Epithelial cell of esophagus (primary cell): Measurements from ENCODE around the gene CLEC1A.
A peak's percentile ranks its signal among the peaks of the same experiment; 100 is the strongest.

Source experiments
- DNase-seq: peaks from one replicate; pipeline ENCODE4 v3.0.0; 2010; ENCODE audit warnings: low read depth
- H3K4me3 ChIP-seq: 2 replicates; pipeline ENCODE4 v1.5.1; 2011; ENCODE audit warnings: mild to moderate bottlenecking, low read length, control low read depth
- TF ChIP-seq, protein P1 (sequence below): IDR thresholded peaks from 2 replicates; pipeline ENCODE4 v1.5.1; 2011; ENCODE audit warnings: low read depth, mild to moderate bottlenecking, low read length, control low read depth, inconsistent platforms; ENCODE audit not compliant: insufficient read depth; ENCODE audit errors: missing control alignments

The CLEC1A gene, protein sequence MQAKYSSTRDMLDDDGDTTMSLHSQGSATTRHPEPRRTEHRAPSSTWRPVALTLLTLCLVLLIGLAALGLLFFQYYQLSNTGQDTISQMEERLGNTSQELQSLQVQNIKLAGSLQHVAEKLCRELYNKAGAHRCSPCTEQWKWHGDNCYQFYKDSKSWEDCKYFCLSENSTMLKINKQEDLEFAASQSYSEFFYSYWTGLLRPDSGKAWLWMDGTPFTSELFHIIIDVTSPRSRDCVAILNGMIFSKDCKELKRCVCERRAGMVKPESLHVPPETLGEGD

DNA sequence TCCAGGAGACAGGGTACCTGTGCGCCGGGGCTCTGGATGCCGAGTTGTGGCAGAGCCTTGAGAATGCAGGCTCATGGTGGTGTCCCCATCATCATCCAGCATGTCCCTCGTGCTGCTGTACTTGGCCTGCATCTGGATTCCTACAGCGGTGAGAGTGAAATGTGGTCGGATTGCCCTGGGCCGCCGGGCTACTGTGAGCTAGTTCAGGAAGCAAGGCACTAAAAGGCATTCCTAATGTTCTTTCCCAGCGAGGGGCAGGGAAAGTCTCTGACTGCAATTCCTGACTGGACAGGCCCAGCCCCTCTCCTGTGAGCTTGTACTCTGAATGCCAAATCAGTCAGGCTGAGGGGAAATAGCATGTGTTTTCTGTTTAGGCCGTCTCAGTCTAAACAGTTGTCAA, at the start of gene CLEC1A:
Gene CLEC1A, minus strand, starts transcription at position 195 of the 400 bp plus-strand sequence. Its CDS starts 63 bp downstream, at position 132.
- H3K4me3 ChIP-seq: no peak within 1 kb of the TSS
- no peak for DNase-seq
- TF ChIP-seq, protein P1, sequence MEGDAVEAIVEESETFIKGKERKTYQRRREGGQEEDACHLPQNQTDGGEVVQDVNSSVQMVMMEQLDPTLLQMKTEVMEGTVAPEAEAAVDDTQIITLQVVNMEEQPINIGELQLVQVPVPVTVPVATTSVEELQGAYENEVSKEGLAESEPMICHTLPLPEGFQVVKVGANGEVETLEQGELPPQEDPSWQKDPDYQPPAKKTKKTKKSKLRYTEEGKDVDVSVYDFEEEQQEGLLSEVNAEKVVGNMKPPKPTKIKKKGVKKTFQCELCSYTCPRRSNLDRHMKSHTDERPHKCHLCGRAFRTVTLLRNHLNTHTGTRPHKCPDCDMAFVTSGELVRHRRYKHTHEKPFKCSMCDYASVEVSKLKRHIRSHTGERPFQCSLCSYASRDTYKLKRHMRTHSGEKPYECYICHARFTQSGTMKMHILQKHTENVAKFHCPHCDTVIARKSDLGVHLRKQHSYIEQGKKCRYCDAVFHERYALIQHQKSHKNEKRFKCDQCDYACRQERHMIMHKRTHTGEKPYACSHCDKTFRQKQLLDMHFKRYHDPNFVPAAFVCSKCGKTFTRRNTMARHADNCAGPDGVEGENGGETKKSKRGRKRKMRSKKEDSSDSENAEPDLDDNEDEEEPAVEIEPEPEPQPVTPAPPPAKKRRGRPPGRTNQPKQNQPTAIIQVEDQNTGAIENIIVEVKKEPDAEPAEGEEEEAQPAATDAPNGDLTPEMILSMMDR: no peak

DNA sequence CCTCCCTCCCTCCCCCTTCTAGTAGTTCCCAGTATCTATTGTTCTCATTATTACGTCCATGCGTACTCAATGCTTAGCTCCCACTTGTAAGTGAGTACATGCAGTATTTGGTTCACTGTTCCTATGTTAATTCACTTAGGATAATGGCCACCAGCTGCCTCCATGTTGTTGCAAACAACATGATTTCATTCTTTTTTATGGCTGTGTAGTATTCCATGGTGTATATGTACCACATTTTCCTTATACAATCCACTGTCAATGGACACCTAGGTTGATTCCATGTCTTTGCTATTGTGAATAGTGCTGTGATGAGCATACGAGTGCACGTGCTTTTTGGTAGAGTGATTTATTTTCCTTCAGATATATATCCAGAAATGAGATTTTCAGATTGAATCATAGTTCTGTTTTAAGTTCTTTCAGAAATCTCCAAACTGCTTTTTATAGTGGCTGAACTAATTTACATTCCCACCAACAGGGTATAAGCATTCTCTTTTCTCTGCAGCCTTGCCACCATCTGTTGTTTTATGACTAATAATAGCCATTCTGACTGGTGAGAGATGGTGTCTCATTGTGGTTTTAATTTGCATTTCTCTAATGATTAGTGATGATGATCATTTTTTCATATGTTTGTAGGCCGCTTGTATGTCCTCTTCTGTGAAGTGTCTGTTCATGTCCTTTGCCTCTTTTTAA, 49.1 kb upstream of the CLEC1A start:
- DNase-seq: no peak
- no peak overlapping the region for H3K4me3 ChIP-seq
- TF ChIP-seq, protein P1: no peak

DNA sequence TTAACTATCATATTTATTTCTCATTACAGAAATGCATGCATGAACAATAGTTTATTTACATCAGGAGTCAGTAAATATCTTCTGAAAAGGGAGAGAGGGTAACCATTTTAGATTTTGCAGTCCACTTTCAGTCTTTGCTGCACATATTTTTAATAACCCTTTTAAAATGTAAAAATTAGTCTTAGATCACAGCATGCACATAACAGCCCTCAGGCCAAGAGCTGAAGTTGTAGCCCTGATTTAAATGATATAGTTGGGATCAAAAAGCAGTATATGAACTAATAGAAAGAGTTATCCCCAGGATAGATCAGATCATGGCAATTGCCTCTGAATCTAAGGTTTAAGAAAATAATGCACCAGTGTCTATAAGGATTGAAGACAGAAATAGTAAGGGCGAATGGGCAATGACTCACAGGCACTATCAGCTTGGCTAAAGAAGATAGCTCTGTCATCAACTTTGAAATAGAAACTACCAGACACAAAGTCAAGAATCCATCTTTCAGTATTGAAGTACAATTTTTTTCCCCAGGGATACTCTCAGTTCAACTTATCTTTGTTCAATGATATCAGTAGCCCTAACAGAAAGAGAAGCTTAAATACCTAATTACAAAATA, 44.3 kb upstream of the CLEC1A start:
- no peak overlapping the region for H3K4me3 ChIP-seq
- peak; percentile 24 for DNase-seq
- TF ChIP-seq, protein P1: no peak

DNA sequence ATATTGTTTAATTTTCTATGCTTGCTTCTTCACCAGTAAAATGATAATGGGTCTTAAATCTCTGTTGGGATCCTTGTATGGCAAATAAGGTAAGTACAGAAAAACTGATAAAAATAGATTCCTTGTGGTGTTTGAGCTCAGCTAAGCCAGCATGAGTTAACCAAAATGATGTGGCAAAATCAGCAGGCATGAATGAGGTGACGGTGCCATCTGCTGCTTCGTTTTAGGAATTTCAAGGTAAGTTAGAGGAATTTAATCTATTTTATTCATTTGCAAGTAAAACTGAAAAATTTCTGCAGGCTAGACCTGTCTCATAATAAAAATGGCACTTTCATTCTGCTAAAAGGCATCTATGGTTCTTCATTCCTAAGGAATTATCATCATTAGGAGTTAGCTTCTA, 41.2 kb upstream of the CLEC1A start:
- DNase-seq: peak; percentile 75
- TF ChIP-seq, protein P1: peak; percentile 71
- no peak overlapping the region for H3K4me3 ChIP-seq

DNA sequence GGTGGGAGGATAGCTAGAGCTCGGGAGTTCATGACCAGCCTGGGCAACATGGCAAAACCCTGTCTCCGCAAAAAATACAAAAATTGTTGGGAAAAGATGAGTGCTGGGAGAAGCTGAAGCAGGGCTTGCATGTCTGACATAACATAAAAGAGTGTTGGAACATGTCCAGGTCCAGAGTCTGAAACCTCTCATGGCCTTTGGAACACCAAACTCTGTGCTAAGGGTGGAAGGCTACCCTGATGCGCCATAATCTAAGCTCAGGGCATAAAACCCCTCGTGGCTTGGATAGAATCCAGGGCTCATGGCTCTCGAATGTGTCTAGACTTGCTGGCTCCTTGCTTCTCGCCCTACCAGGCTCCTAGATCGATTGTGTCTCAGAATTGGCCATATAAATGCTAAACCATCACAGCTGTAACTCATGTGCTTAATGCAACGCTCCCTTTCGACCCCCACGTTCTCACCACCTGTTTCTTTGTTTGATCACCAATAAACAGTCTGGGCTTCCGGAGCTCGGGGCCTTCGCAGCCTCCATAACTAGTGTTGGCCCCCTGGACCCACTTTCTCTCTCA, 37.9 kb upstream of the CLEC1A start:
- TF ChIP-seq, protein P1: no peak
- DNase-seq: no peak
- no peak overlapping the region for H3K4me3 ChIP-seq

DNA sequence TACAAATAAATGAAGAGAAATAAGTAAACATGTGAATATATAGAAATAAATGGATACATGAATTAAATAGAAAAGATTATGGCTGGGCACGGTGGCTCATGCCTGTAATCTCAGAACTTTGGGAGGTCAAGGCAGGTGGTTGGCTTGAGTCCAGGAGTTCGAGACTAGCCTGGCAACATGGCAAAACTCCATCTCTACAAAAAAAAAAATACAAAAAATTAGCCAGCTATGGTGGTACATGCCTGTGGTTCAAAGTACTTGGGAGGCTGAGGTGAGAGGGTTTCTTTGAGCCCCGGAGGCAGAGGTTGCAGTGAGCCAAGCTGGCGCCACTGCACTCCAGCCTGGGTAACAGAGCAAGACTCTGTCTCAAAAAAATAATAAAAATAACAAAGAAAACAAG, 36.3 kb upstream of the CLEC1A start:
- TF ChIP-seq, protein P1: no peak
- no peak for DNase-seq
- no peak overlapping the region for H3K4me3 ChIP-seq
